Transverse colon (tissue), 4 donors: Measurements from ENCODE around the gene PLCB1. TPM values are rescaled to one million over a fixed set of nuclear protein-coding genes. Genes with fewer than 3 reads are reported as not detected.
"Not testable (repeated sequence)": the region's sequence is repeated elsewhere in the genome, so short reads cannot be mapped to it uniquely, and the experiment has no call there.

Source experiments
- DNase-seq: peaks from one replicate; pipeline ENCODE4 v3.0.0-alpha.2; 2019
- H3K27ac ChIP-seq, 4 donors: fragments of 200-600 bp; sonication (generic); 2 replicates each; pipeline ENCODE4 v1.5.1; 2016 to 2018; ENCODE audit warnings: inconsistent platforms in 4 of 4
- H3K27me3 ChIP-seq: fragments of 200-600 bp; sonication (generic); 2 replicates; pipeline ENCODE4 v1.5.1; 2017; ENCODE audit warnings: inconsistent platforms
- H3K36me3 ChIP-seq, 4 donors: fragments of 200-600 bp; sonication (generic); 2 replicates each; pipeline ENCODE4 v1.5.1; 2017 to 2019; ENCODE audit warnings: inconsistent platforms in 4 of 4
- H3K4me1 ChIP-seq, 4 donors: fragments of 200-600 bp; sonication (generic); 2 replicates each; pipeline ENCODE4 v1.5.1; 2017 to 2020; ENCODE audit warnings: inconsistent platforms in 4 of 4
- H3K4me3 ChIP-seq, 4 donors: fragments of 200-600 bp; sonication (generic); 1 replicate in 1 of 4; 2 replicates in 3 of 4; pipeline versions ENCODE4 v1.5.1 to v1.6.1; 2017 to 2019; ENCODE audit warnings: inconsistent platforms in 4 of 4
- H3K9me3 ChIP-seq, 2 donors: fragments of 200-600 bp; sonication (generic); 2 replicates each; pipeline ENCODE4 v1.5.1; 2017 to 2019; ENCODE audit warnings: inconsistent platforms in 2 of 2
- CTCF ChIP-seq, 5 experiments: fragments of 200-600 bp in 3 of 5; fragments of 450-650 bp in 2 of 5; sonication (generic) in 3 of 5; IDR thresholded peaks; 1 replicate in 2 of 5; 2 replicates in 3 of 5; pipeline ENCODE4 v1.5.1; 2016 to 2017; ENCODE audit warnings: antibody characterized with exemption in 5 of 5, inconsistent platforms in 3 of 5, mild to moderate bottlenecking in 2 of 5, moderate library complexity in 1 of 5
- EP300 ChIP-seq: sonication (generic); formaldehyde crosslinking; IDR thresholded peaks from one replicate; pipeline ENCODE4 v1.6.1; 2017; ENCODE audit warnings: antibody characterized with exemption, low read depth
- POLR2A ChIP-seq: fragments of 450-650 bp; IDR thresholded peaks from one replicate; pipeline ENCODE4 v1.6.1; 2016; ENCODE audit warnings: antibody characterized with exemption, mild to moderate bottlenecking, moderate library complexity
- POLR2AphosphoS5 ChIP-seq, 3 donors: sonication (generic); formaldehyde crosslinking; IDR thresholded peaks; one replicate each; pipeline ENCODE4 v1.6.1; 2016; ENCODE audit warnings: antibody characterized with exemption in 3 of 3
- WGBS, 2 donors: methylation state at CpG; one replicate each; pipeline ENCODE4 v1.1.5; 2018; ENCODE audit warnings: low coverage in 1 of 2; 5-methylcytosine and 5-hydroxymethylcytosine counted together
- in situ Hi-C, 4 donors: fragments of 200-750 bp; cut with MboI; loops; one replicate each; pipeline versions ENCODE4 v1.15.0 to v1.15.1; 2017; ENCODE audit warnings: low sequenced_read_pairs in 3 of 4, low pct_ligation_motif_present in 1 of 4, low pct_unique_long_range_greater_than_20kb in 1 of 4
- intact Hi-C: fragments of 100-400 bp; cut with DNase I; formaldehyde crosslinking; loops from one replicate; pipeline ENCODE4 v1.15.1; 2023; ENCODE audit warnings: low total_unique reads
- total RNA-seq, 4 donors: library from RNA; depleted of rRNA; stranded (reverse); fragments of >200 nt; gene quantifications; one replicate each; pipeline ENCODE4 v1.1.0, GENCODE V29; 2016

PLCB1 gene
- total RNA-seq, 4 donors from 2014 or later: 13.1 to 18.6 (median 15.8) TPM

GRCh38 chr20:8635837-8636236, 503.8 kb downstream of the PLCB1 start:
- in situ Hi-C loops: no loop called here
- DNase-seq: no peak
- WGBS, 2 donors: 79 to 84% methylated on average over 2 of the region's 2 CpGs
- TF ChIP-seq EP300: no peak
- TF ChIP-seq POLR2A: no peak
- Histone ChIP-seq H3K4me1 (no peaks in the 10 kb centered on the region), H3K36me3 (no peaks in the 10 kb centered on the region), H3K9me3 (no peaks in the 10 kb centered on the region), H3K4me3 (no peak overlapping the region), H3K27me3 (no peaks in the 10 kb centered on the region), H3K27ac (no peak overlapping the region)
- intact Hi-C loops: no loop called here

GRCh38 chr20:8639112-8639778, 507.2 kb downstream of the PLCB1 start:
- in situ Hi-C loops: no loop called here
- Histone ChIP-seq H3K4me3 (no peak overlapping the region), H3K4me1 (no peaks in the 10 kb centered on the region), H3K36me3 (no peaks in the 10 kb centered on the region), H3K9me3 (no peaks in the 10 kb centered on the region), H3K27me3 (no peaks in the 10 kb centered on the region), H3K27ac (no peak overlapping the region)
- intact Hi-C loops: no loop called here
- TF ChIP-seq CTCF (IDR thresholded peaks at IDR 0.05) (no peak), POLR2AphosphoS5 (IDR thresholded peaks at IDR 0.05) (no peak), EP300 (no peak), POLR2A (no peak)
- WGBS, 2 donors: 76 to 85% methylated on average over 2 to 4 of the region's 4 CpGs
- no peak for DNase-seq

- DNase-seq: no peak
- in situ Hi-C loops (no loop called here), intact Hi-C loops (no loop called here)
- H3K4me3 ChIP-seq: no peak overlapping the region
- WGBS, 2 donors: 82 to 90% methylated on average over 4 of the region's 4 CpGs
- H3K27me3 ChIP-seq: no peaks in the 10 kb centered on the region
- H3K36me3 ChIP-seq: no peaks in the 10 kb centered on the region
- TF ChIP-seq EP300: no peak
- TF ChIP-seq POLR2A: no peak
- TF ChIP-seq CTCF (IDR thresholded peaks at IDR 0.05): no peak
- TF ChIP-seq POLR2AphosphoS5 (IDR thresholded peaks at IDR 0.05): no peak
- H3K4me1 ChIP-seq: no peaks in the 10 kb centered on the region
- no peak overlapping the region for H3K27ac ChIP-seq
- H3K9me3 ChIP-seq: no peaks in the 10 kb centered on the region
These were observed 508.4 kb downstream of the PLCB1 start for GRCh38 chr20:8640461-8640860.

- no peaks in the 10 kb centered on the region for H3K9me3 ChIP-seq
- in situ Hi-C loops: no loop called here
- WGBS, 2 donors: 80 to 83% methylated on average over 1 of the region's 1 CpG
- intact Hi-C loops: no loop called here
- no peaks in the 10 kb centered on the region for H3K27me3 ChIP-seq
- no peak overlapping the region for H3K4me3 ChIP-seq
- DNase-seq: no peak
- TF ChIP-seq CTCF (IDR thresholded peaks at IDR 0.05): no peak
- TF ChIP-seq POLR2A: no peak
- no peak for TF ChIP-seq EP300
- no peak for TF ChIP-seq POLR2AphosphoS5 (IDR thresholded peaks at IDR 0.05)
- no peaks in the 10 kb centered on the region for H3K36me3 ChIP-seq
- H3K27ac ChIP-seq: no peak overlapping the region
- H3K4me1 ChIP-seq: peaks cover 0 to 5% (median 1%) of the 10 kb centered on the region in 4 donors
These were observed 510.2 kb downstream of the PLCB1 start for GRCh38 chr20:8642247-8642646.

- in situ Hi-C loops: not testable (repeated sequence)
These were observed 512.4 kb downstream of the PLCB1 start for GRCh38 chr20:8644468-8644867.

More at GRCh38 chr20:8644468-8644867, 512.4 kb downstream of the PLCB1 start:
- H3K27ac ChIP-seq, DNase-seq, intact Hi-C loops, H3K4me3 ChIP-seq, H3K9me3 ChIP-seq, H3K36me3 ChIP-seq, H3K27me3 ChIP-seq, H3K4me1 ChIP-seq: not testable (repeated sequence)
- WGBS, 2 donors: 77% methylated on average over 8 of the region's 30 CpGs; no CpG with 5 or more reads in 1 of the 2 donors
